Esophagus squamous epithelium (tissue), 5 donors: ENCODE data around the gene KCNJ2. TPM values are rescaled to one million over a fixed set of nuclear protein-coding genes. Genes with fewer than 3 reads are reported as not detected.

ENCODE experiments used
- DNase-seq: peaks from one replicate; lab custom pipeline; 2025; lab: John Stamatoyannopoulos, UW
- H3K27ac ChIP-seq, 4 donors: fragments of 200-600 bp; sonication (generic); one replicate each; pipeline ENCODE4 v1.5.1; 2016 to 2019; ENCODE audit warnings: mild to moderate bottlenecking in 1 of 4
- H3K27me3 ChIP-seq, 4 donors: fragments of 200-600 bp; sonication (generic); 1 replicate in 3 of 4; 2 replicates in 1 of 4; pipeline versions ENCODE4 v1.5.1 to v1.6.0; 2017 to 2021; ENCODE audit warnings: antibody characterized with exemption in 1 of 4
- H3K36me3 ChIP-seq, 3 donors: fragments of 200-600 bp; sonication (generic); one replicate each; pipeline ENCODE4 v1.5.1; 2016 to 2019
- H3K4me1 ChIP-seq, 3 donors: fragments of 200-600 bp; sonication (generic); one replicate each; pipeline ENCODE4 v1.5.1; 2017 to 2019
- H3K4me3 ChIP-seq, 4 donors: fragments of 200-600 bp; sonication (generic); 1 replicate in 3 of 4; 2 replicates in 1 of 4; pipeline ENCODE4 v1.5.1; 2016 to 2019; ENCODE audit warnings: mild to moderate bottlenecking in 2 of 4, moderate library complexity in 1 of 4
- H3K9me3 ChIP-seq, 3 donors: fragments of 200-600 bp; sonication (generic); one replicate each; pipeline ENCODE4 v1.5.1; 2016 to 2019
- POLR2A ChIP-seq, 4 donors: fragments of 450-650 bp; IDR thresholded peaks; one replicate each; pipeline ENCODE4 v1.6.1; 2017; ENCODE audit warnings: antibody characterized with exemption in 4 of 4, mild to moderate bottlenecking in 4 of 4, moderate library complexity in 3 of 4
- WGBS, 2 donors: methylation state at CpG; one replicate each; pipeline ENCODE4 v1.1.5; 2018; 5-methylcytosine and 5-hydroxymethylcytosine counted together
- intact Hi-C: fragments of 100-400 bp; cut with DNase I; formaldehyde crosslinking; loops from one replicate; pipeline ENCODE4 v1.15.0; 2022
- total RNA-seq, 4 donors: library from RNA; depleted of rRNA; stranded (reverse); fragments of >200 nt; gene quantifications; one replicate each; pipeline ENCODE4 v1.1.0, GENCODE V29; 2016
- TF ChIP-seq, protein P1 (sequence below), 6 experiments: fragments of 450-650 bp in 4 of 6; fragments of 200-600 bp in 2 of 6; sonication (generic) in 2 of 6; IDR thresholded peaks; one replicate each; pipeline ENCODE4 v1.5.1; 2016 to 2019; ENCODE audit warnings: antibody characterized with exemption in 6 of 6, mild to moderate bottlenecking in 4 of 6, moderate library complexity in 4 of 6
- donor health status: DM: yes; HTN: yes; CAD: no.

Gene KCNJ2
- total RNA-seq, 4 donors from 2014 or later: 4.8 to 13.5 (median 8.0) TPM

GRCh38 chr17:70123193-70123592 is 46.1 kb upstream of the KCNJ2 start:
- Histone ChIP-seq H3K4me3 (no peak overlapping the region), H3K36me3 (no peaks in the 10 kb centered on the region), H3K4me1 (peaks cover 0 to 20% (median 0%) of the 10 kb centered on the region in 3 donors), H3K27me3 (no peaks in the 10 kb centered on the region), H3K27ac (no peak overlapping the region), H3K9me3 (no peaks in the 10 kb centered on the region)
- TF ChIP-seq, protein P1, sequence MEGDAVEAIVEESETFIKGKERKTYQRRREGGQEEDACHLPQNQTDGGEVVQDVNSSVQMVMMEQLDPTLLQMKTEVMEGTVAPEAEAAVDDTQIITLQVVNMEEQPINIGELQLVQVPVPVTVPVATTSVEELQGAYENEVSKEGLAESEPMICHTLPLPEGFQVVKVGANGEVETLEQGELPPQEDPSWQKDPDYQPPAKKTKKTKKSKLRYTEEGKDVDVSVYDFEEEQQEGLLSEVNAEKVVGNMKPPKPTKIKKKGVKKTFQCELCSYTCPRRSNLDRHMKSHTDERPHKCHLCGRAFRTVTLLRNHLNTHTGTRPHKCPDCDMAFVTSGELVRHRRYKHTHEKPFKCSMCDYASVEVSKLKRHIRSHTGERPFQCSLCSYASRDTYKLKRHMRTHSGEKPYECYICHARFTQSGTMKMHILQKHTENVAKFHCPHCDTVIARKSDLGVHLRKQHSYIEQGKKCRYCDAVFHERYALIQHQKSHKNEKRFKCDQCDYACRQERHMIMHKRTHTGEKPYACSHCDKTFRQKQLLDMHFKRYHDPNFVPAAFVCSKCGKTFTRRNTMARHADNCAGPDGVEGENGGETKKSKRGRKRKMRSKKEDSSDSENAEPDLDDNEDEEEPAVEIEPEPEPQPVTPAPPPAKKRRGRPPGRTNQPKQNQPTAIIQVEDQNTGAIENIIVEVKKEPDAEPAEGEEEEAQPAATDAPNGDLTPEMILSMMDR (IDR thresholded peaks at IDR 0.05): no peak
- no peak for TF ChIP-seq POLR2A (IDR thresholded peaks at IDR 0.05)
- intact Hi-C loops: no loop called here
- WGBS, 2 donors: 51 to 55% methylated on average over 2 of the region's 2 CpGs
- no peak for DNase-seq

- no peaks in the 10 kb centered on the region for H3K36me3 ChIP-seq
- no peaks in the 10 kb centered on the region for H3K9me3 ChIP-seq
- intact Hi-C loops: no loop called here
- H3K4me3 ChIP-seq: no peak overlapping the region
- DNase-seq: no peak
- no peaks in the 10 kb centered on the region for H3K27me3 ChIP-seq
- H3K4me1 ChIP-seq: peaks cover 0 to 18% (median 0%) of the 10 kb centered on the region in 3 donors
- H3K27ac ChIP-seq: no peak overlapping the region
- TF ChIP-seq, protein P1 (IDR thresholded peaks at IDR 0.05): no peak
- no peak for TF ChIP-seq POLR2A (IDR thresholded peaks at IDR 0.05)
- WGBS, 2 donors: 69 to 70% methylated on average over 3 of the region's 3 CpGs
These were observed 44.6 kb upstream of the KCNJ2 start for GRCh38 chr17:70124723-70125122.

DNA sequence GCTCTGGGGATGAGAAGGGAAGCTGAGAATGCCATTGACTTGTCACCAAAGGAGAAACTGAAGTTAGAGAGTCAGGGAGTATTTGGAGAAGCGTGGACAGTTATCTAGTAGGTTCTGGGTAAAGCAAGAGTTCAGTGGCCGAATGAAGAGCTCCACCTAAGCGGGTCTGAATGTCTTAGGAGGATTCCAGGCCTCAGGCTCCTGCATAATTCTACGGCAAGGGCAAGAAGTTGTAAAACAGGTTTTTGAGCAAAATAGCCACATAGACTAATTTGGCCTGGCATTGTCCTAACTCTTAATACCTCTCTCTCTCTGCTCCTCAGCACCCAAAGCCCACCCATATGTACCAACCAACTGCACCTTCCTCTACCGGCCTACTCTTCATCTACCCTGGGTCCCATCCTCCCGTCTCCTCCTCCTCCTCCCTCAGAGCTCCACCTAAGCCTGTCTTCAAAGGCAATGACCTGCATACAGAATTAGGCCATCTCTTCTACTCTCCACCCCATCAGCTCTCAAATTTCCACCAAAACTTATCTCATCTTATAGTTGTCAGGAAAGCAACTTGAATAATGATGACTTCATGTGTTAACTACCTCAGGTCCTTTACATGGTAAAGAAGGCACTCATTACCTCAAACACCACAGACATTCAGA is 42.0 kb upstream of the KCNJ2 start:
- no peak for DNase-seq
- H3K27me3 ChIP-seq: no peaks in the 10 kb centered on the region
- H3K9me3 ChIP-seq: no peaks in the 10 kb centered on the region
- no peaks in the 10 kb centered on the region for H3K36me3 ChIP-seq
- intact Hi-C loops: no loop called here
- no peak overlapping the region for H3K27ac ChIP-seq
- peaks cover 0 to 9% (median 0%) of the 10 kb centered on the region in 3 donors for H3K4me1 ChIP-seq
- no peak for TF ChIP-seq POLR2A (IDR thresholded peaks at IDR 0.05)
- TF ChIP-seq, protein P1 (IDR thresholded peaks at IDR 0.05): no peak
- no peak overlapping the region for H3K4me3 ChIP-seq
- 63 to 69% methylated on average over 6 of the region's 6 CpGs for whole genome bisulfite sequencing, 2 donors

DNA sequence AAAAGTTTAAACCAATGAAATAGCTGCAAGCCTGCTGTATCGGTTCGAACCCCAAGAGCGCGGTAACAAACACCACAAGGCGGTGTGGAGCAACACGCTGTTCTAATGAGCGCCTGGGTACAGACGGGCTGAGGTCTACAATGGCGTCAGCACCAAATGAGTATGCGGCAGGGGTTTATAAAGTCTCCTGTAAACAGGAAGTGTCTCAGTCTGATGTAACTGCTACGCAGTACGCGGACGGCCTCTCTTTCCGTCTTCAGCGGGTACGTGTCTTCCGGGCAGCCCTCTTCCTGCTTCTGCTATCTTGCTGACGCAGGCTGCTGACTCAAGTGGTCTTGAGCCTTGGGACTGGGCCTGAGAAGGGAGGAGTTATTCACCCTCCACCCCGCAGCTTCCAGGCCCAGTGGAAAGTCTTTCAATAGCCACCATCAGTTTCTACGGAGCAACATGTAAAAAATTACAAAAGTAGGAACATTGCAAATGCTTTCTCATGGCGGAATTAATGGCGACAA is 40.5 kb upstream of the KCNJ2 start:
- Histone ChIP-seq H3K4me1 (peaks cover 0 to 7% (median 0%) of the 10 kb centered on the region in 3 donors), H3K9me3 (no peaks in the 10 kb centered on the region), H3K36me3 (no peaks in the 10 kb centered on the region), H3K4me3 (no peak overlapping the region), H3K27me3 (no peaks in the 10 kb centered on the region), H3K27ac (no peak overlapping the region)
- TF ChIP-seq, protein P1 (IDR thresholded peaks at IDR 0.05): no peak
- no peak for TF ChIP-seq POLR2A (IDR thresholded peaks at IDR 0.05)
- no peak for DNase-seq
- intact Hi-C loops: no loop called here
- WGBS, 2 donors: 95 to 96% methylated on average over 23 of the region's 23 CpGs

DNA sequence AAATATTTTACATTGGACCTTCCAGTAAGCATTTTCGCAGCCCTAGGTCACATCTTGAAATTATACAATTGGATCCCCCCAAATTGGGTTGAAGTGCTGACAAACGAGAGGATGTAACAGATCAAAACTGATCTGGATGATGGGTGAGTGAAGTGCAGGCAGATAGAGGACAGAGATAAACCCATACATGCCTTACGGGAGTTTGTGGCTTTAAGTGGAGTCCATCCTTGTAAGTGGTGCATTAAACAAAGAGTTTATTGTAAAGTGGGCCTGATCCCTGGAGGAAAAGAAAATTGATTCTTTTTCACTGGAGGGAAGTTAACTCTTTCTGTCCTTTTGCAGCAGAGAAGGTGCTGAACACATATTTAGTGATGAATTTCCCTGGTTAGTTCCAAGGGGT is 39.0 kb upstream of the KCNJ2 start:
- no peaks in the 10 kb centered on the region for H3K27me3 ChIP-seq
- H3K4me1 ChIP-seq: peaks cover 0 to 6% (median 0%) of the 10 kb centered on the region in 3 donors
- no peaks in the 10 kb centered on the region for H3K36me3 ChIP-seq
- WGBS, 2 donors: 69 to 75% methylated on average over 3 of the region's 3 CpGs
- no peaks in the 10 kb centered on the region for H3K9me3 ChIP-seq
- TF ChIP-seq, protein P1 (IDR thresholded peaks at IDR 0.05): no peak
- no peak for TF ChIP-seq POLR2A (IDR thresholded peaks at IDR 0.05)
- intact Hi-C loops: no loop called here
- no peak overlapping the region for H3K27ac ChIP-seq
- H3K4me3 ChIP-seq: no peak overlapping the region
- no peak for DNase-seq
